Ovary (tissue), 9 donors: Measurements from ENCODE around the gene TTC13. TPM values are rescaled to one million over a fixed set of nuclear protein-coding genes. Genes with fewer than 3 reads are reported as not detected.

Experiments
- DNase-seq, 5 donors: peaks; one replicate each; pipeline ENCODE4 v3.0.0-alpha.2; 2019 to 2020
- H3K27ac ChIP-seq, 2 donors: fragments of 200-600 bp; one replicate each; pipeline versions ENCODE4 v1.5.1 to v1.8.0; 2019 to 2022
- H3K27me3 ChIP-seq: fragments of 200-600 bp; one replicate; pipeline ENCODE4 v1.8.0; 2022
- H3K36me3 ChIP-seq: fragments of 200-600 bp; sonication (generic); one replicate; pipeline ENCODE4 v1.5.1; 2019
- H3K4me1 ChIP-seq: one replicate; pipeline ENCODE4 v1.8.1; 2013; ENCODE audit warnings: mild to moderate bottlenecking, moderate library complexity; ENCODE audit not compliant: insufficient read depth
- H3K4me3 ChIP-seq: fragments of 200-600 bp; sonication (generic); one replicate; pipeline ENCODE4 v1.5.1; 2017
- H3K9me3 ChIP-seq, 2 donors: fragments of 200-600 bp in 1 of 2; sonication (generic) in 1 of 2; one replicate each; pipeline versions ENCODE4 v1.5.1 to v1.8.1; 2013 to 2019; ENCODE audit warnings: mild to moderate bottlenecking in 1 of 2, moderate library complexity in 1 of 2
- CTCF ChIP-seq, 3 donors: fragments of 450-650 bp in 2 of 3; fragments of 200-600 bp in 1 of 3; IDR thresholded peaks; one replicate each; pipeline versions ENCODE4 v1.5.1 to v1.8.0; 2016 to 2022; ENCODE audit warnings: antibody characterized with exemption in 3 of 3, mild to moderate bottlenecking in 1 of 3
- EP300 ChIP-seq: sonication (generic); formaldehyde crosslinking; IDR thresholded peaks from one replicate; pipeline ENCODE4 v1.6.1; 2017; ENCODE audit warnings: antibody characterized with exemption
- POLR2A ChIP-seq: fragments of 450-650 bp; IDR thresholded peaks from one replicate; pipeline ENCODE4 v1.6.1; 2017; ENCODE audit warnings: antibody characterized with exemption, mild to moderate bottlenecking, moderate library complexity
- WGBS, 3 donors: extraction: QIAGEN DNeasy Blood & Tissue Kit in 1 of 3; methylation state at CpG; one replicate each; pipeline versions ENCODE4 v1.1.5 to v1.1.7; 2013 to 2017; 5-methylcytosine and 5-hydroxymethylcytosine counted together
- intact Hi-C, 4 donors: fragments of 100-400 bp; cut with DNase I; formaldehyde crosslinking; loops; one replicate each; pipeline versions ENCODE4 v1.11.0 to v1.15.1; 2022 to 2023
- polyA plus RNA-seq, 2 donors: library from polyadenylated mRNA; stranded (reverse); fragments of 200-250 nt in 1 of 2; fragments of 350-450 nt in 1 of 2; fragmentation: Illumina TruSeq in 1 of 2; extraction: RNeasy Lipid Tissue Mini Kit (QIAGEN cat#74804) in 1 of 2; gene quantifications; one replicate each; pipeline ENCODE4 v1.2.3, GENCODE V29; 2013 to 2014
- total RNA-seq, 7 donors: library from RNA; depleted of rRNA in 2 of 7; stranded (reverse); fragments of >200 nt in 2 of 7; fragmentation: NEBNext Ultra II Directional in 3 of 7; extraction: Animal tissue kit (Norgen Biotek cat#: 25700) in 3 of 7; gene quantifications; one replicate each; pipeline versions ENCODE4 v1.1.0 to v1.2.4, GENCODE V29; 2016 to 2023
- donor health status: DM: no; HTN: no; CAD: no; lungs with moderate emphysema.
- donor health status: DM: no; HTN: no; CAD: no.
- donor health status: Bipolar disorder and iron deficiency.
- donor health status: DM: yes; HTN: yes; CAD: no.
- donor health status: DM: no; HTN: no; CAD: no.
- donor health status: DM: yes; HTN: yes; CAD: no.

TTC13 gene
- total and polyA plus RNA-seq, 9 donors = 4.2 to 16.5 (median 10.8) TPM

- no peak for DNase-seq
- Histone ChIP-seq H3K36me3 (no peaks in the 10 kb centered on the region), H3K27me3 (no peaks in the 10 kb centered on the region), H3K9me3 (no peaks in the 10 kb centered on the region), H3K4me1 (peaks cover 1% of the 10 kb centered on the region), H3K4me3 (no peak overlapping the region), H3K27ac (no peak overlapping the region)
- intact Hi-C loops = loop anchor here in 1 of 4 donors (5.0 kb wide), 1 partner anchor 183 kb away; no protein-coding TSS in a partner anchor
- no peak for TF ChIP-seq EP300
- no peak for TF ChIP-seq POLR2A
- no peak for TF ChIP-seq CTCF (IDR thresholded peaks at IDR 0.05)
- WGBS, 3 donors = 82 to 86% (median 86%) methylated on average over 4 of the region's 4 CpGs
Measured at GRCh38 chr1:230979952-230980351, 1.3 kb upstream of the TTC13 start.

GRCh38 chr1:230979389-230979716, 692 bp upstream of the TTC13 start:
- Histone ChIP-seq H3K4me3 (peak overlapping the region; percentile 50), H3K27me3 (no peaks in the 10 kb centered on the region), H3K4me1 (peaks cover 1% of the 10 kb centered on the region), H3K27ac (no peak overlapping the region), H3K36me3 (no peaks in the 10 kb centered on the region), H3K9me3 (no peaks in the 10 kb centered on the region)
- no peak for TF ChIP-seq CTCF (IDR thresholded peaks at IDR 0.05)
- TF ChIP-seq EP300 = no peak
- no peak for TF ChIP-seq POLR2A
- no peak for DNase-seq
- intact Hi-C loops = loop anchor here in 1 of 4 donors (5.0 kb wide), 1 partner anchor 182 kb away; no protein-coding TSS in a partner anchor
- 2 to 7% (median 7%) methylated on average over 12 of the region's 12 CpGs for WGBS, 3 donors

- intact Hi-C loops = loop anchor here in 1 of 4 donors (5.0 kb wide), 1 partner anchor 181 kb away; no protein-coding TSS in a partner anchor
Measured at GRCh38 chr1:230977761-230978490, 735 bp downstream of the TTC13 start.

More at GRCh38 chr1:230977761-230978490, 735 bp downstream of the TTC13 start:
- no peaks in the 10 kb centered on the region for H3K36me3 ChIP-seq
- DNase-seq = peak in 4 of 5 donors; percentile 27 to 52 (median 47)
- H3K4me1 ChIP-seq = peaks cover 1% of the 10 kb centered on the region
- no peak for TF ChIP-seq CTCF (IDR thresholded peaks at IDR 0.05)
- TF ChIP-seq POLR2A = no peak
- TF ChIP-seq EP300 = no peak
- no peaks in the 10 kb centered on the region for H3K27me3 ChIP-seq
- H3K4me3 ChIP-seq = peak overlapping the region; percentile 50
- H3K9me3 ChIP-seq = no peaks in the 10 kb centered on the region
- H3K27ac ChIP-seq = no peak overlapping the region
- 2 to 3% (median 2%) methylated on average over 42 to 52 of the region's 52 CpGs for WGBS, 3 donors
